OCI-LY7 (cell line): ENCODE data around the gene CTNNA1. TPM values are rescaled to one million over a fixed set of nuclear protein-coding genes. Genes with fewer than 3 reads are reported as not detected.

Experiments
- BruUV-seq: library from RNA; stranded (reverse); fragments of 400-500 nt; replicated peaks from 2 replicates; lab custom pipeline; 2021; lab: Mats Ljungman, UMichigan
- CTCF ChIA-PET: fragments of 300-600 bp; sonication (Branson Sonifier 250); formaldehyde crosslinking; loops from one replicate; lab custom pipeline; 2022; ENCODE audit warnings: antibody characterized with exemption; ENCODE audit not compliant: unreplicated experiment; lab: Charles Lee
- POLR2A ChIA-PET: fragments of 300-600 bp; sonication (Branson Sonifier 250); formaldehyde crosslinking; loops from one replicate; lab custom pipeline; 2022; ENCODE audit warnings: antibody characterized with exemption; lab: Charles Lee
- DNase-seq: peaks from one replicate; pipeline ENCODE4 v3.0.0-alpha.2; 2015; ENCODE audit warnings: low spot score
- H2AFZ ChIP-seq: fragments of 200-600 bp; sonication (generic), shearing (Covaris generic); 2 replicates; pipeline ENCODE4 v1.6.1; 2014; ENCODE audit warnings: mild to moderate bottlenecking, antibody characterized with exemption, low read length, moderate library complexity
- H3K27ac ChIP-seq: fragments of 200-600 bp; sonication (generic); 2 replicates; pipeline ENCODE4 v1.5.1; 2014; ENCODE audit warnings: mixed run types, low read depth, mild to moderate bottlenecking, moderate library complexity, low read length, inconsistent platforms; ENCODE audit not compliant: poor library complexity, severe bottlenecking
- H3K36me3 ChIP-seq: fragments of 200-600 bp; sonication (generic); 2 replicates; pipeline ENCODE4 v1.6.1; 2014; ENCODE audit warnings: mild to moderate bottlenecking, antibody characterized with exemption, low read length, moderate library complexity, mixed read lengths; ENCODE audit not compliant: insufficient read depth
- H3K4me1 ChIP-seq: fragments of 200-600 bp; sonication (generic); 2 replicates; pipeline ENCODE4 v1.5.1; 2014; ENCODE audit warnings: mild to moderate bottlenecking, low read length; ENCODE audit not compliant: insufficient read depth, poor library complexity, severe bottlenecking
- H3K4me2 ChIP-seq: fragments of 200-600 bp; sonication (generic); 2 replicates; pipeline ENCODE4 v1.6.1; 2014; ENCODE audit warnings: mild to moderate bottlenecking, low read length
- H3K4me3 ChIP-seq: fragments of 200-600 bp; sonication (generic); 2 replicates; pipeline ENCODE4 v1.5.1; 2014; ENCODE audit warnings: mild to moderate bottlenecking, low read depth, low read length; ENCODE audit not compliant: poor library complexity, severe bottlenecking
- H3K79me2 ChIP-seq: fragments of 200-600 bp; sonication (generic); 2 replicates; pipeline ENCODE4 v1.6.1; 2016; ENCODE audit warnings: low read depth, mild to moderate bottlenecking, low read length, moderate library complexity, mixed read lengths; ENCODE audit not compliant: insufficient read depth
- H3K9me2 ChIP-seq: fragments of 200-600 bp; sonication (generic); 2 replicates; pipeline ENCODE4 v1.6.1; 2016; ENCODE audit warnings: mild to moderate bottlenecking, low read length, mixed read lengths; ENCODE audit not compliant: insufficient read depth
- H3K9me3 ChIP-seq: fragments of 200-600 bp; sonication (generic); 2 replicates; pipeline ENCODE4 v1.6.1; 2014; ENCODE audit warnings: mild to moderate bottlenecking, mixed run types, low read length, mixed read lengths
- H4K20me1 ChIP-seq: fragments of 200-600 bp; sonication (generic); 2 replicates; pipeline ENCODE4 v1.6.1; 2014; ENCODE audit warnings: mild to moderate bottlenecking, antibody characterized with exemption, low read length, moderate library complexity, mixed read lengths; ENCODE audit not compliant: insufficient read depth
- EZH2phosphoT487 ChIP-seq: fragments of 200-600 bp; sonication (generic); IDR thresholded peaks from 2 replicates; pipeline ENCODE4 v1.6.1; 2018; ENCODE audit warnings: low read depth, borderline replicate concordance, mild to moderate bottlenecking, mixed run types, antibody characterized with exemption, low read length, moderate library complexity, mixed read lengths
- intact Hi-C: fragments of 100-400 bp; cut with micrococcal nuclease; formaldehyde crosslinking; loops from one replicate; pipeline ENCODE4 v1.10.0; 2022; ENCODE audit not compliant: unreplicated experiment
- total RNA-seq, 2 experiments: library from RNA; depleted of rRNA in 1 of 2; stranded (reverse); fragments of >200 nt in 1 of 2; shearing (Covaris generic) in 1 of 2; gene quantifications; 2 replicates each; pipeline ENCODE4 v1.2.3, GENCODE V29; 2014 to 2022
- TF ChIP-seq, protein P1 (sequence below): fragments of 200-600 bp; sonication (generic); conservative IDR thresholded peaks from 2 replicates; pipeline ENCODE4 v1.5.1; 2014; ENCODE audit warnings: mild to moderate bottlenecking, antibody characterized with exemption, low read length, moderate library complexity, mixed read lengths

The CTNNA1 gene
- total RNA-seq, 2 experiments from 2014 or later: 40.4 to 42.7 TPM

DNA sequence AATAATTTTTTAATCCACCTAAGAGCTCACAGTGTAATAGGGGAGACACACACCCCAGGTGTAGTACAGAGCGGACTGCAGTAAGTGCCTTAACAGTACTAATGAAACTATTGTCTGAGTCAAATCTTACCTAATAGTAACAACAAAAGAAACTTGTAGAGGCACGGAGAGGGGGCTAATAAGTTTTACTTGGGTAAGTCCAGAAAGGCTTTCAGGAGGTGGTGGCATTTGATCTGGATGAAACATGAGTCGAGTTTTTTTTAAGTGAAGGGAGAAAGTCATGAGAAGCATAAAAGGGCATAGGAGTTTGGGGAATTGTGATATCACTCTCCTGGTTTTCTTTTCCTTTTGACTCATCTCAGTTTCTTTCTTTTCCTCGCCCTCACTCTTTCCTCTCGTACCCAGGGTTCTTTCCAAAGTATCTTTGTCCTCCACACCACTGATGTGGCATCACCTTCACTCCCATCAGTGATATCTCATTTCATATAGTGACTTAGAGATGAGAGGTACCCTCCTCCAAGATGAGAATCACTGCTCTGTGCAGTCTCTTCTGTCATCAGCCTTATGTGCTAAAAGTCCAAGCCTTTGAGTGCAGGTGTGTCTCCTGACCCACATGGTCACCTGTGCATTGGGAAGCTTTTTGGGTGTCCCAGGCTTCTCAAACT, 2.0 kb downstream of the CTNNA1 start:
- Histone ChIP-seq H3K4me2 (no peak overlapping the region), H3K9me2 (no peaks in the 10 kb centered on the region), H2AFZ (no peak overlapping the region), H3K4me3 (no peak overlapping the region), H3K4me1 (peaks cover 15% of the 10 kb centered on the region), H3K36me3 (no peaks in the 10 kb centered on the region), H4K20me1 (no peaks in the 10 kb centered on the region; the same call in 1 of the 2 replicates), H3K9me3 (no peaks in the 10 kb centered on the region), H3K27ac (no peak overlapping the region), H3K79me2 (peaks cover 3% of the 10 kb centered on the region; the same call in 1 of the 2 replicates)
- no peak for TF ChIP-seq EZH2phosphoT487
- TF ChIP-seq, protein P1, sequence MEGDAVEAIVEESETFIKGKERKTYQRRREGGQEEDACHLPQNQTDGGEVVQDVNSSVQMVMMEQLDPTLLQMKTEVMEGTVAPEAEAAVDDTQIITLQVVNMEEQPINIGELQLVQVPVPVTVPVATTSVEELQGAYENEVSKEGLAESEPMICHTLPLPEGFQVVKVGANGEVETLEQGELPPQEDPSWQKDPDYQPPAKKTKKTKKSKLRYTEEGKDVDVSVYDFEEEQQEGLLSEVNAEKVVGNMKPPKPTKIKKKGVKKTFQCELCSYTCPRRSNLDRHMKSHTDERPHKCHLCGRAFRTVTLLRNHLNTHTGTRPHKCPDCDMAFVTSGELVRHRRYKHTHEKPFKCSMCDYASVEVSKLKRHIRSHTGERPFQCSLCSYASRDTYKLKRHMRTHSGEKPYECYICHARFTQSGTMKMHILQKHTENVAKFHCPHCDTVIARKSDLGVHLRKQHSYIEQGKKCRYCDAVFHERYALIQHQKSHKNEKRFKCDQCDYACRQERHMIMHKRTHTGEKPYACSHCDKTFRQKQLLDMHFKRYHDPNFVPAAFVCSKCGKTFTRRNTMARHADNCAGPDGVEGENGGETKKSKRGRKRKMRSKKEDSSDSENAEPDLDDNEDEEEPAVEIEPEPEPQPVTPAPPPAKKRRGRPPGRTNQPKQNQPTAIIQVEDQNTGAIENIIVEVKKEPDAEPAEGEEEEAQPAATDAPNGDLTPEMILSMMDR: no peak
- POLR2A ChIA-PET: interaction anchor here (0.6 kb wide), 1 partner anchor 17 kb away, joined by 4 read pairs; no protein-coding TSS in a partner anchor
- CTCF ChIA-PET: no interaction called here
- DNase-seq: no peak
- intact Hi-C loops: no loop called here
- no TSS peak for BruUV-seq

DNA sequence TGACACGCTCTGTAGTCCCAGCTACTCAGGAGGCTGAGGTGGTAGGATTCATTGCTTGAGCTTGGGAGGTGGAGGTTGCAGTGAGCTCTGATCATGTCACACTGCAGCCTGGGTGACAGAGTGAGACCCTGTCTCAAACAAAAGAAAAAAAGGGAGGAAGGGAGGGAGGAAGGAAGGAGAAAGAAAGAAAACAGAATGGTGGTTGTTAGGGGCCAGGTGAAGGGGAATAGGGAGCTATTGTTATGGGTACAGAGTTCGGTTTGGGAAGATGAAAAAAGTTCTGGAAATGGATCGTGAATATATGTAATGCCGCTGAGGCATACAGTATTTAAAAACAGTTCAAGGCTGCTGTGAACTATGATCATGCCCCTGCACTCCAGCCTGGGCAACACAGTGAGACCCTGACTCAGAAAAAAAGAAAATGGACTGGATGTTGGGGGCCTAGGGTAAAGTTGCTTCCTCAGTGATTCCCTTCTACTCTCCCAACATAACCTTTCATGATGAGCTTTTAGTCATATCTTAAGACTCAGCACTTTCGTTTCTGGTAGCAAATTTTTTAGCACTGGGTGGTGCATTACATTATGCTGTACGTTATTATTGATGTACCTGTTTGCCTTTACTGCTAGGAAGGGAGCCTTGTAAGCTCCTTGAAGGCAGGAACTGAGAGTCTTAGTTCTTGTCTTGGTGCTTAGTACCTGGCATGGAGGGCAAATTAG, 4.0 kb downstream of the CTNNA1 start:
- Histone ChIP-seq H3K9me3 (no peaks in the 10 kb centered on the region), H3K4me3 (no peak overlapping the region), H3K79me2 (peaks cover 3% of the 10 kb centered on the region; the same call in 1 of the 2 replicates), H3K4me2 (no peak overlapping the region), H3K27ac (no peak overlapping the region), H4K20me1 (no peaks in the 10 kb centered on the region), H2AFZ (no peak overlapping the region), H3K36me3 (no peaks in the 10 kb centered on the region), H3K9me2 (no peaks in the 10 kb centered on the region), H3K4me1 (peaks cover 15% of the 10 kb centered on the region)
- BruUV-seq: no TSS peak
- no peak for DNase-seq
- POLR2A ChIA-PET: interaction anchor here (0.6 kb wide), 2 partner anchors 32 to 174 kb away, joined by 3 read pairs; no protein-coding TSS in a partner anchor
- intact Hi-C loops: no loop called here
- TF ChIP-seq, protein P1: no peak
- no peak for TF ChIP-seq EZH2phosphoT487
- CTCF ChIA-PET: interaction anchor here (1.0 kb wide), 1 partner anchor 13 kb away, joined by 3 read pairs; no protein-coding TSS in a partner anchor
